Hypothalamus (tissue), 51 donors: ENCODE results near the gene ARSI.

ENCODE experiments used
- DNase-seq, 51 donors: peaks; one replicate each; lab custom pipeline; 2025; lab: John Stamatoyannopoulos, UW

ARSI gene

DNA sequence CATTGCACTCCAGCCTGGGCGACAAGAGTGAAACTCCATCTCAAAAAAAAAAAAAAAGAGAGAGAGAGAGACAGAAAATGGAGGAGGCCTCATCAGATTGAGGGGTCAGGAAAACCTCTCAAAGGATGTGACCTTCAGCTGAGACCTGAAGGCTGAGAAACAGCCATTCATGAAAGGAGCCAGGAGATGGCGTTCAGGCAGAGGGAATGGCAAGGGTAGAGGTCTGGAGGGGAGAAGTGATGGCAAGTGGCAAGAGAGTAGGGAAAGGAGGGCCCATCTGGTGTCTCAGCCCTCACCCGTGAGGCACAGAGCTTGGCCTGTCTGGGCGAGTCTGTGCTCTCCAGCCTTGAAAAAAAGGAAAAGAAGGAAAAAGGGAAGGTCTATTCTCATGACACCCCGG lies 30.2 kb downstream of the ARSI start:
- DNase-seq: peak in 11 of 51 donors; percentile 19 to 59 (median 40)

DNA sequence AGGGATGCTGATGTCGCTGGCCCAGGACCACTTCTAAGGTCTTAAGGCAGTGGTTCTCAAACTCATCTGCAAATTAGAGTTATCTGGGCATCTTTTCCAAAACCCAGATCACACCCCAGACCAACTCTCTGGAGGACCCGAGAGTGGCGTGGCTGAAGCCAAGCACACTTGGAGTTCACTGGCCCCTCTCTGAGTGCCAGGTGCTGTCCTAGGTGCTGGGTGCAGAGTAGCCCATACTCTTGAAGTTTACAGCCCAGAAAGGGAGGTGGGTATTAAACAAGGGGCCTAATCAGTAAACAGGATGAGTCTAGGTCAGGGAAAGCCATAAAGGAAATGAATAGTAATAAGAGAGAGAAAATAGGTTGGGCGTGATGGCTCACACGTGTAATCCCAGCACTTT lies 30.8 kb downstream of the ARSI start:
- no peak for DNase-seq

GRCh38 chr5:150271296-150271692 lies 31.4 kb downstream of the ARSI start:
- DNase-seq: no peak

DNA sequence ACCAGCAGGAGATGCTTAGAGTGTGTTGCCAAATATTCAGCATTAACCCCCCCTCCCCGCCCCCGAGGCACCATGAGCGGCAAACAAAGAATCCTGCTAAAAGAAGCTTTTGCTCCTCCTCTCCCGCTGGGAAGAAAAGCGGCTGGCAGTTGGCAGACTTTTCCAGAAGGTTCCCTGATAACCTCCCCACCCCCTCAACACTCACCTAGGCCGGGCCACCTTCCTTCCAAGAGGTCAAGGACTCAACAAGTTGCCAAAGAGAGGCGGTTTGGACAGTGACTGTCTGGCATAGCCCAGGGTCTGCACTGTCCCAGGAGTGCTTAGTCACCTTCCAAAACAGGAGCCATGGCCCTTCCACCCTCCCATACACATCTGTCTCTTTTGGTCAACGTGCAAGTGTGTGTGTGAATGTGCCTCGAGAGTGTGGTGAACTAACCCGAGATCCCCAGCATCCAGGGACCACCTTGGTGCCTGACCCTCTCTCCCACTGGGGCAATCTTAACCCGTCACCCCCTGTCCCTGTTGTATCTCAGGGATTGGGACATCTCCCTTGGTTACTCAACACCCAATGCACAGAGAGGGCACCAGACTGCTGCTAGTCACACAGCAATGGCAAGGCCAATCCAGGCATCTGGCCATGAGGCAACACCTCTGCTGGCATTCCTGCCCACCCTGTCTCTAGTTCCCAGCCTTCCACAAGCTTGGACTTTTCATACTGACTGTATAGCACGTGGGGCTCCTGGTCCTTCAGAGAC lies 32.0 kb downstream of the ARSI start:
- peak in 2 of 51 donors; percentile 26 to 54 for DNase-seq

- no peak for DNase-seq
These were observed 35.8 kb downstream of the ARSI start for GRCh38 chr5:150266871-150267291.

DNA sequence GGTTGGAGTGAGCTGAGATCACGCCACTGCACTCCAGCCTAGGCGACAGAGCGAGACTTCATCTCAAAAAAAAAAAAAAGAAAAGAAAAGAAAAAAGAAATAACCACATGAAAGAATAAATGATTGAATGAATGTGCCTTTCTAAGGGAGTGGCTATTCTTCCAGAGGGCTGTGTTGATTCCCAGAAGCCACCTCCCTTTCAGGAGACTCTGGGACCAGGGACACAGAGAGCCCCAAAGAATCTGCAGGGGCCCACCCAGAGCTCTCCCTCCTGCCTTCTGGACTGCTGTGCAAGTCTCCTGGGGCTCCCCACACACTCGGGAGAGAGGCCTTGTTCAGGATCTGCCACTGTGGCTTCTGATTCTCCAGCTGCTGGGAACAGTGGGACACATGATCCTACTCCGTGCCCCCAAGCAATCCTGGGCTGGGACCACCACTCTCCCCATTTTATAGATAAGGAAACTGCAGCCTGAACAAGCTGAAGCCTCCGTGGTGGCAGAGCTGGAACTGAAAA lies 36.8 kb downstream of the ARSI start:
- DNase-seq: no peak

- DNase-seq: no peak
These were observed 37.8 kb downstream of the ARSI start for GRCh38 chr5:150264667-150265603.

- peak in 4 of 51 donors; percentile 22 to 51 (median 32) for DNase-seq
These were observed 38.7 kb downstream of the ARSI start for GRCh38 chr5:150263801-150264621.

DNA sequence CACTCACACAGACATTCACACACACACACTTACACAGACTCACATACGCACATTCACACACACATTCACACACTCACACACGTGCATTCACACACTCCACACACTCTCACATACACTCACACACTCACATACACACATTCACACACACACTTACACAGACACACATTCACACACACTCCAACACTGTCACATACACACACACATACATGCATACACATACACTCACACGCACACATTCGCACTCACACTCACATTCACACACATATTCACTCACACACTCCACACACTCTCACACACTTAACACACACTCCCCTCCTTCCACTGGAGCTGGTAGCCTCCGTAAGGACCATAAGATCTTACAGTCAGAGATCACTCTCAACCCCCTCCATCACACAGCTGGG lies 39.3 kb downstream of the ARSI start:
- no peak for DNase-seq

GRCh38 chr5:150262502-150262901 lies 40.2 kb downstream of the ARSI start:
- DNase-seq: no peak

GRCh38 chr5:150261231-150261630 lies 41.5 kb downstream of the ARSI start:
- DNase-seq: no peak

GRCh38 chr5:150258130-150258529 lies 44.6 kb downstream of the ARSI start:
- DNase-seq: peak in 3 of 51 donors; percentile 13 to 52 (median 25)

DNA sequence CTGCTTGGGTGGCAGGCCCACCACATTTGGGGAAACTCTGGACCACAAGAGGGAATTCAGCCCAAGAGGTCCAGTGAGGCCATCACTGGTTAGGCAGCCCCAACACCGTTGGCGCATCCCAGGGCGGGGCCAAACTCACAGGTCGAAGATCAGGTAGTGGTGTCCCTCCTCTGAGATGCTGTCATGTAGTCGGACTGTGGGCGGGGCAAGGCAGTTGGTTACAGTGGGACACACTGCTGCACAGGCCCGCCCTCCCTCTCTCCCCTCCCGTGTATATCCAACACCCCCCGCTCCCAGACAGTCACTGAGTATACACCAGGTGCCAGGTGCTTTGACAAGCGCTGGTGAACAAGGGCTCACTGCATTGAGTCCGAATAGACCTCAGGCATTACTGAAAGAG lies 45.3 kb downstream of the ARSI start:
- DNase-seq: no peak

GRCh38 chr5:150256410-150257064 lies 46.2 kb downstream of the ARSI start:
- no peak for DNase-seq

DNA sequence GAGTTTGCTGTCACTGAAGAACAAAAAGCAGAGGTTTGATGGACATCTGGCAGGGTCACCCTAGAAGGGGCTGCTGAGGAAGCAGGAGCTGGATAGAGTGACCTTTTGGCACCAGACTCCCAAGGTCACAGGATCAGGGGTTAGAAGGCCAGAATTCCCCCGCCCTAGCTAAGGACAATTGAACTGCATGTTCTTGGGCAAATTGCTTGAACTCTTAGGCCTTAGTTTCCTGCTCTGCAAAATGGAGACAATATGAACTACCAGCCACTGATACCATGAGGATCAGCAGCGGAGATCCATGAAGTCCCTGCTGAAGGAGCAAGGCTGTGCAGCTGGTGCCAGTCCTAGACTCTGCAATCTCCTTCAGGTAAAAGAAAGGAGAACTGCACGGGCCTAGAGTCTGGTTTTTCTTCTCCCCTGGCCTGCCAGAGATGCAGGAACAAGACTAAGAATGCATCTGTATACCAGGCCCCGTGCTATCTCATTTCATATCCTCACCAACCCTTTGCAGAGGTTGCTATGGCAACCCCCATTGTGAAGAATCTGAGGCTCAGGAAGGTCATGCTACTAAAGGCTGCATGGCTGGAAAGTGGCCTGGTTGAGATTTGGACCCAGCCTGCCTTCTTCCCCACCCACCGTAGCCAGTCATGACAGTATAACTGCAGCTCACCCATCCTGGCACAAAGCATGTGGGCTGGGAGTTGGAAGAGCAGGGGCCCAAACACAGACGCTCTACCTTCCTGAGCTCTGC lies 46.9 kb downstream of the ARSI start:
- peak in 3 of 51 donors; percentile 11 to 22 (median 18) for DNase-seq

GRCh38 chr5:150254774-150255173 lies 47.9 kb downstream of the ARSI start:
- DNase-seq: no peak

GRCh38 chr5:150254363-150254762 lies 48.3 kb downstream of the ARSI start:
- no peak for DNase-seq

- DNase-seq: no peak
These were observed 49.1 kb downstream of the ARSI start for GRCh38 chr5:150253416-150254208.
